Transverse colon (tissue), 4 donors: ENCODE results near the gene RALGAPA2.

Experiments used
- EP300 ChIP-seq: sonication (generic); formaldehyde crosslinking; IDR thresholded peaks from one replicate; pipeline ENCODE4 v1.6.1; 2017; ENCODE audit warnings: antibody characterized with exemption, low read depth
- POLR2A ChIP-seq: fragments of 450-650 bp; IDR thresholded peaks from one replicate; pipeline ENCODE4 v1.6.1; 2016; ENCODE audit warnings: antibody characterized with exemption, mild to moderate bottlenecking, moderate library complexity
- POLR2AphosphoS5 ChIP-seq, 3 donors: sonication (generic); formaldehyde crosslinking; IDR thresholded peaks; one replicate each; pipeline ENCODE4 v1.6.1; 2016; ENCODE audit warnings: antibody characterized with exemption in 3 of 3
- TF ChIP-seq, protein P1 (sequence below), 5 experiments: fragments of 200-600 bp in 3 of 5; fragments of 450-650 bp in 2 of 5; sonication (generic) in 3 of 5; IDR thresholded peaks; 1 replicate in 2 of 5; 2 replicates in 3 of 5; pipeline ENCODE4 v1.5.1; 2016 to 2017; ENCODE audit warnings: antibody characterized with exemption in 5 of 5, inconsistent platforms in 3 of 5, mild to moderate bottlenecking in 2 of 5, moderate library complexity in 1 of 5

DNA sequence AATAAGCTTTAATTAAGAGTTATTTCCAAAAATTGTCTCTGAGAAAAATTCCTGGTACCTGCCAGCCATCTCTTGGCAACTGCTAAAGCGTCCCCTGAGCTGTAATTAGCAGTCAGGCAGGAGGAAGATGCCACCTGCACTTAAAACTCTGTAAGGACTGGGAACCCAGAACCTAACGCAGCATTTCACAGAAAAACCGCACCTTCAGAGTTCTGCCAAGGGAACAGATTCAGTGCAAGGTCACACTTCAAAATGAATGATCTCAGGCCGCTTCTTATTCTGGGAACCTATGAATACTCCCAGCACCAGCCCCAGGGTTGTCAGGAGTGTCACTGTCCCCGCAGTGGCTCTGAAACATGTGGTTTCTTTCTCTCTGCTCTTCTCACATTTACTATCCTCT is 307.8 kb downstream of the RALGAPA2 start:
- TF ChIP-seq, protein P1, sequence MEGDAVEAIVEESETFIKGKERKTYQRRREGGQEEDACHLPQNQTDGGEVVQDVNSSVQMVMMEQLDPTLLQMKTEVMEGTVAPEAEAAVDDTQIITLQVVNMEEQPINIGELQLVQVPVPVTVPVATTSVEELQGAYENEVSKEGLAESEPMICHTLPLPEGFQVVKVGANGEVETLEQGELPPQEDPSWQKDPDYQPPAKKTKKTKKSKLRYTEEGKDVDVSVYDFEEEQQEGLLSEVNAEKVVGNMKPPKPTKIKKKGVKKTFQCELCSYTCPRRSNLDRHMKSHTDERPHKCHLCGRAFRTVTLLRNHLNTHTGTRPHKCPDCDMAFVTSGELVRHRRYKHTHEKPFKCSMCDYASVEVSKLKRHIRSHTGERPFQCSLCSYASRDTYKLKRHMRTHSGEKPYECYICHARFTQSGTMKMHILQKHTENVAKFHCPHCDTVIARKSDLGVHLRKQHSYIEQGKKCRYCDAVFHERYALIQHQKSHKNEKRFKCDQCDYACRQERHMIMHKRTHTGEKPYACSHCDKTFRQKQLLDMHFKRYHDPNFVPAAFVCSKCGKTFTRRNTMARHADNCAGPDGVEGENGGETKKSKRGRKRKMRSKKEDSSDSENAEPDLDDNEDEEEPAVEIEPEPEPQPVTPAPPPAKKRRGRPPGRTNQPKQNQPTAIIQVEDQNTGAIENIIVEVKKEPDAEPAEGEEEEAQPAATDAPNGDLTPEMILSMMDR (IDR thresholded peaks at IDR 0.05) = no peak
- TF ChIP-seq POLR2A = no peak
- no peak for TF ChIP-seq EP300
- TF ChIP-seq POLR2AphosphoS5 (IDR thresholded peaks at IDR 0.05) = no peak
